NOMO-1 treated with dmso at 0.1 percent for 144 hours (cell line): ENCODE data around the gene ZNF189.
"Not testable (repeated sequence)": the region's sequence is repeated elsewhere in the genome, so short reads cannot be mapped to it uniquely, and the experiment has no call there.

Experiments
- DNase-seq: peaks from one replicate; lab custom pipeline; 2025; ENCODE audit not compliant: unreplicated experiment; lab: John Stamatoyannopoulos, UW

The ZNF189 gene

DNA sequence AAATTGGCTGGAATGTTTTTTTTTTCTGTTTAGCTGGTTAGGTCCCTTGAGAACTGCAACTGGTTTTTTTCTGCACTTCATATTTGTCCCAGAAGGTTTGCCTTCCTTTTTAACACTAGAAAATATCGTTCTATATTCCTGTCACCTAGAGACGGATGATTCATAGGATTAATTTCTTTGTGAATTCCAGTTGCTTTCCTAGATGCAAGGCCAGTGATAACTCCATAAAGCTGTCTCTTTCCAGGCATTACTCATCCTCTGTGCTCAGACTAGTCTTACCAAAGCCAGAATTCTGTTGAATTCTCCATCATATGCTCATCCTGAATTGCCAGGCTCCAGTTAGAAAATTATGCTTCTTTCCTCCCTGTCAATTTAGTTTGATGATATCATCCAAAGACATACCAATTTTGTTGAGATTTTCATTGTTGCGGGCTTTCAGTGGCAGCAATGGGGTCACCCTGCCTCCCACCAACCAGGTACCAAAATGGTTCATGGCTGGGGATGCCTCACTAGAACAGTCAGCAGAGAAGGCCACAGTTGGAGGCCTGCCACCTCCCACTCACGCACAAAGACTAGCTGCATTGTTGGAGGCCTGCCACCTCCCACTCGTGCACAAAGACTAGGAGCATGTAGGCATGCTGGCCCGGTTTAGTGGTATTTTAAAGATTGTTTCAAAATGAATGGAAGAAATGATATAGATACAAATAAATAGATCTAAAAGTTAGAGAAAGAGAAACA, 22.4 kb upstream of the ZNF189 start:
- DNase-seq, result no peak

DNA sequence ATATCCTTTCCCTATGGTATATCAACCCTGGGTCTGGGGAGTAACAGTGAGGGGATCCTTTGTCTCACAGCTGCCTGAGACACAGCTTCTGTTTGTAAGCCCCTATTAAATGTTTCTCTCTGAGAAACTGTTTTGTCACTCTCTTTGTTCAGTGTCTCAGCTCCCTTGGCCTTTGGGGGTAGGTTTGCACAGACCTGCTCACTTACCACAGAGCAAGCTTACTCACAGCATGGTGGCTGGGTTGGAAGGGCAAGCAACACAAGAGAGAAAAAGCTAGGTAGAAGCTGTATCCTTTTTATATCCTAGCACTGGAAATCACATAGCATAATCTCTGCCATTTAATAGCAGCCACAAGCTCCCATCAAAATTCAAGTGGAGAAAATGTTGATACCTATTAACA, 18.4 kb upstream of the ZNF189 start:
- no peak for DNase-seq

DNA sequence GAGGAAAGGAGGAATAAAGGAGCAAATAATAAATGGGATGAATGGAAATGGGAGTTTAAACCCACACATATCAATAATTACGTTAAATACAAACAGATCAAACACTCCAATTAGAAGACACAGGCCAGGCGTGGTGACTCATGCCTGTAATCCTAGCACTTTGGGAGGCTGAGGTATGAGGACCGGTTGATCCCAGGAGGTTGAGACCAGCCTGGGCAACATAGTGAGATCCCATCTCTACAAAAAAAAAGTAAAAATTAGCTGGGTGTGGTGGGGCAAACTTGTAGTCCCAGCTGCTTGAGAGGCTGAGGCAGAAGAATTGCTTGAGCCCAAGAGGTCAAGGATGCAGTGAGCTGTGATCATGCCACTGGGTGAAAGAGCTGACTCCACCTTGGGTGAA, 17.5 kb upstream of the ZNF189 start:
- no peak for DNase-seq

DNA sequence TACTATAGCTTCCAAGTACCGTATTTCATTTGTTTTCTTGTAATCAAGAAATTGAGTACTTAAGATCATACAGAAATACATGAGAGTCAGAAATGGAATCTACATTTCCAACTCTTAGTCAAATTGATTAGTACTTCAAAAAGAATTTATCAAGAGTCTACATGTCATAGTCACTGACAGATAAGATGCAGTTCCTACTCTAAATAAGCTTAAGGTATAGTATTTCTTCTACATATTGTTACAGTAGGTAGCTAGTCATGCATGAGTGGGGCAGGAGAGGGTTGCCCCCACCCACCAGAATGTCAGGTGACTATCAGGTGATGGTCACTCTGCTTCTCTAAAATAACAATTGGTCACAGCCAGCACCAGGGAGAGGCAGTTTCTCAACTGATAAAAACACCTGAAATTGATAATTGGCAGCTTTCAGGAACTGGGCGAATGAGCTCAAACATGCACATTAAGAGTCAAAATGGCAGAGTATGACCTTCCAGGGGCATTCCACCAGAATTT, 16.8 kb upstream of the ZNF189 start:
- DNase-seq, result no peak

DNA sequence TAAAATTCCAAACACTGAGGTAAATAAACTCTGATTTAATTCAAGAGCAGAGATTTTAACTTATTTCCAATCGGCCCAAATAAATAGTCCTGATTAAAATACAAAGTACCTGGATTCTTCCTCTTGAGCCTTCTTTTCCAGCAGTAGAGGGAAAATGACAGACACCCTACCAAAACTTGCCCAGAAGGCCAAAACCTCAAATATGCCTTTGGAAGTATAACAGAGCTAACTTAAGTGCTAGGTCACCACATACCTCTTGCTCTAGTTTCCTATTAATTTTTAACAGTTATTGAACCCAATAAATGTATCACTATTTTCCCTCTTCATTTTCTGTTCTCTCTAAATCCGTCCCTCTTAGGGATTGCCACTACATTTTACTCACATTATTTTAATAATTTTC, 15.3 kb upstream of the ZNF189 start:
- DNase-seq, result no peak

DNA sequence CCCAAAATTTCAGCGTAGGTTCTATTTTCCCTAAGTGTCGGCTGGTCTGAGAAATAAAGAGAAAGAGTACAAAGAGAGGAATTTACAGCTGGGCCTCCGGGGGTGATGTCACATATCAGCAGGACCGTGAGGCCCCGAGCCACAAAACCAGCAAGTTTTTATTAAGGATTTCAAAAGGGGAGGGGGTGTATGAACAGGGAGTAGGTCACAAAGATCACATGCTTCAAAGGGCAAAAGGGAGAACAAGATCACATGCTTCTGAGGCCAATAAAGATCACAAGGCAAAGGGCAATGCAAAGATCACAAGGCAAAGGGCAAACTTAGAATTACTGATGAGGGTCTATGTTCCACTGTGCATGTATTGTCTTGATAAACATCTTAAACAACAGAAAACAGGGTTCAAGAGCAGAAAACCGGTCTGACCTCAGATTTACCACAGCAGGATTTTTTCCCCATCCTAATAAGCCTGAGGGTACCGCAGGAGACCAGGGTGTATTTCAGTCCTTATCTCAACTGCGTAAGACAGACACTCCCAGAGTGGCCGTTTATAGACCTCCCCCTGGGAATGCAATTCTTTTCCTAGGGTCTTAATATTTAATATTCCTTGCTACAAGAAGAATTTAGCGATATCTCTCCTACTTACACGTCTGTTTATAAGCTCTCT, 13.6 kb upstream of the ZNF189 start, which contains the start of gene BAAT:
TSS of gene BAAT (minus strand) at position 134 of the 664 bp plus-strand sequence. CDS start 13,602 bp downstream, outside the sequence.
- not testable (repeated sequence) for DNase-seq

DNA sequence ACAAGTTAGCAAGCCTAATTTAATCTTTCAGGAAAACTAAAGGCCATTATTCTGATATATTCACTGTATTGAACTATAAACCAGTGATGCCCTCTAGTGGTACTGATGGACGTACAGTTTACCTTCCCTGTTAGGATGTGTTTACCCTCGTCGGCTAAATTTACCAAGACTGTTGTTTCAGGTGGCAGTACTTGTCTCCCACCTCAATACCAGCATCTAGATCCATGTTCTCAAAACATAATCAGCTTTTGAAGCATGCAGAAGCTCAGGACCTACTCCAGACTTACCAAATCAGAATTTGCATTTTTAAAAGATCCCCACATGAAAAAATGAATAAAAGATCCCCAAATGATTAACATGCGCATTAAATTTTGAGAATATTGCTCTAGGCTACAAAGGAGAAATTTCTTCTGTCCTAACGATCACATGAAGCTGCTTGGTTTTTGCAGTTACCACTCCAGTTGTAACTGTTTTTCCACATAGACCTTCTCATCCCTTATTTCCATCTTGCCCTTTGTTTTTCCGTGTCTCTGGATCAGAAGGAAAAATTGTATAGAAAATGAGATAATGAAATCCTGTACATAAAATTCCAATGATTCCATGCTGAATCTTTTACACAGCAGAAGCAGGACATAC, 10.7 kb upstream of the ZNF189 start:
- no peak for DNase-seq

DNA sequence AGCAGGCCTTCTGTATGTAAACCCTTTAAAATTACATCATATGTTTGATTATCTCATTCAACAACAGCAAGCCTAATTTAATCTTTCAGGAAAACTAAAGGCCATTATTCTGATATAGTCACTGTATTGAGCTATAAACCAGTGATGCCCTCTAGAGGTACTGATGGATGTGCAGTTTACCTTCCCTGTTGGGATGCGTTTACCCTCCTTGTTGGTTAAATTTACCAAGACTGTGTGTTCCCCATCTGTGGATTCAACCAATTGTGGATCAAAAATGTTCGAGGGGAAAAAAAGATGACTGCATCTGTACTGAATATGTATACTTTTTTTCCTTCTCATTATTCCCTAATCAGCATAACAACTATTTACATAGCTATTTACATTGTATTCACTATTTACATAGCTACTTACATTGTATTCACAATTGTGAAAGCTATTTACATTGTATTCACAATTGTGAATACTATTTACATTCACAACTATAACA, 10.1 kb upstream of the ZNF189 start:
- no peak for DNase-seq

DNA sequence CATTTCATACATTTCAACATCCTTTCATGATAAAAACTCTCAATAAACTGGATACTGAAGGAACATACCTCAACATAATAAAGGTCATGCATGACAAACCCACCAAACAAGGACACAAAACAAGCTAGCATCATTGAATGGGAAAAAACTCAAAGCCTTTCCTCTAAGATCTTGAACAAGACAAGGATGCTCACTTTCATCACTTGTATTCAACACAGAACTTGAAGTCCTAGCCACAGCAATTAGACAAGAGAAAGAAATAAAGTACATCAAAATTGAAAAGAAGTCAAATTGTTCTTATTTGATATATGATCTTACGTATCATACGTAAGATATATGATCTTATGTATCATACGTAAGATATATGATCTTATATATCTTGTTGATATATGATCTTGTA, 5.5 kb upstream of the ZNF189 start:
- no peak for DNase-seq

DNA sequence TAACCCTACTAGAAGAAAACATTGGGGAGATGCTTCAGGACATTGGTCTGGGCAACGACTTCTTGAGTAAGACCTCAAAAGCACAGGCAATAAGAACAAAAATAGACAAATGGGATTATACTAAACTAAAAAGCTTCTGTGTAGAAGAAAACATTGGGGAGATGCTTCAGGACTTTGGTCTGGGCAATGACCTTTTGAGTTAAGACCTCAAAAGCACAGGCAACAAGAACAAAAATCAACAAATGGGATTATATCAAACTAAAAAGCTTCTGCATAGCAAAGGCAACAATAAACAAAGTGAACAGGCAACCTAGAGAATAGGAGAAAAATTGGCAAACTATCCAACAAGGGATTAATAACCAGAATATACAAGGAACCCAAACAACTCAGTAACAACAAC, 4.0 kb upstream of the ZNF189 start:
- DNase-seq, result no peak

DNA sequence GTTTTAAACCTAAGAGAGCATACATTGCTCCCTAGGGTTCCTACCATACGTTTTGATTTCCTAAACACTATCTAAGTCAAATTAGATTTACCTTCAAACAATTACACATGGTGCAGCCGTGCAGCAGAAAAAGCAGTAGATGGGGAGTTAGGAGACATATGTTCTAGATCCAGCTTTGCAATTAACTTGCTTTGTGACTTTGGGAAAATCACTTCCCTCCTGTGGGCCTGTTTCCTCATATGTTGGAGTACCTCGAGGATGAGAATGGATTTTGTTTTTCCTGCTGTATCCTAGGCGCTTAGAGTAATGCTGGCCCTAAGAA, 944 bp upstream of the ZNF189 start:
- no peak for DNase-seq

DNA sequence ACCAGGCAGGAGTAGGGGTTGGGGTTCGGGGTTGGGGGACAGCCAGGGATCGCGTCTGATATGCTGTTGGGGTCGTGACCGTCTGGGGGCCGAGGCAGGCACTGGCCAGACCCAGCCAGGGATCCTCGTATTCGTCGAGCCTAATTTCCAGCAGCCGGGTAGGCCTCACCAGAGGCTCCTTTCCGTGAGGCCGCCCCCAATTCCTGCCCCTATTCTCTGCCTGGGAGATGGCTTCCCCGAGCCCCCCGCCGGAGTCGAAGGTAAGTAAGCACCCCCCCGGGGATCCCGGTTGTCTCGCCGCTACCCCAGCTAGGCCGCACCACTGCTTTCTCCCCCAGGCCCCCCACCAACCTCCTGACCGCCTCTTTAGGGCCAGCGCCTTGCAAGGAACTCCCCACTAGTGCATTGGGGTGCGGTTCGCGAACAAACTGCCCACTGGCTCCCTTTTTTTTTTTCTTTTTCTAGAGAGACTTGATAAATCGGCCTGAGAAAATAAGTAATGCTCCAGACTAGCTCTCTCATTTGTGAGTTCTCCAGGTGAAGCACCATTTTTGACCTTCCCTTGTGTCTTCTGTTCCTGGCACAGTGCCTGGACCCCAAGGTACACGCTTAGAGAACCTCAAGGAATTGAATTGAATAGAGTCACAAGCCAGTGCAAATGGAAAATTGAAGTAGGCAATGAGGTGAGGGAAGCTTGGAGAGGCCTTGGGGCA, 435 bp downstream of the ZNF189 start:
- DNase-seq, result no peak

DNA sequence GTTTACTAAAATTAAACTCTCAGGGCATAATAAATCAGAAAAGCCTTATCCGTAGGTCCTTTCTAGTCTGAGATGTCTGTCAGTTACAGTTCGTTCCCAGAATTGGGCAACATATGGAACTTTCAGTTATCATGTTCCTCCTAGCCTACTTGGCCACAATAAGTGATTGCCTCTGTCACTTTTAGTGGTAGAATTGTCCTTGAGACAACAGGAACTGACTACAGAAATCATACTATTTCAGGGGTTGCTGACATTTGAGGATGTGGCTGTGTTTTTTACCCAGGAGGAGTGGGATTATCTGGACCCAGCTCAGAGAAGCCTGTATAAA, 956 bp downstream of the ZNF189 start:
- no peak for DNase-seq

DNA sequence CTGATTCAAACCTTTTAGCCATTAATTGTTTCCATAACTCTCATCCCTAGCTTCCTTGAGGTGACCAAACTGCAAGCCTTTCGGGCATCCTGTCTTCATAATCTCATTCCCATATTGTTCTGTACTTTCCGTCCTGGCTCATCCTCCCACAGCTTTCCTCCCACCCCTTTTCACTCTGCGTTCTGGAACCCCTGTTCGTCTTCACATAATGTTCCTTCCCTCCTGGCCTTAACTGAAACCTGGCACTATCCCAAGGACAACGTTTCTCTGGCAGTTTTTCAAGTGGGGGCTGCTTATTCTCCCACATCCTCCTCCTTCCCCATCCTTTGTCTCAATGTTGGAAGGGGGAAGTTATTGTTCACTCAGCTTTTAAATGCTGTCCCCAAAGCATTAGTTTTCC, 1.5 kb downstream of the ZNF189 start:
- no peak for DNase-seq

DNA sequence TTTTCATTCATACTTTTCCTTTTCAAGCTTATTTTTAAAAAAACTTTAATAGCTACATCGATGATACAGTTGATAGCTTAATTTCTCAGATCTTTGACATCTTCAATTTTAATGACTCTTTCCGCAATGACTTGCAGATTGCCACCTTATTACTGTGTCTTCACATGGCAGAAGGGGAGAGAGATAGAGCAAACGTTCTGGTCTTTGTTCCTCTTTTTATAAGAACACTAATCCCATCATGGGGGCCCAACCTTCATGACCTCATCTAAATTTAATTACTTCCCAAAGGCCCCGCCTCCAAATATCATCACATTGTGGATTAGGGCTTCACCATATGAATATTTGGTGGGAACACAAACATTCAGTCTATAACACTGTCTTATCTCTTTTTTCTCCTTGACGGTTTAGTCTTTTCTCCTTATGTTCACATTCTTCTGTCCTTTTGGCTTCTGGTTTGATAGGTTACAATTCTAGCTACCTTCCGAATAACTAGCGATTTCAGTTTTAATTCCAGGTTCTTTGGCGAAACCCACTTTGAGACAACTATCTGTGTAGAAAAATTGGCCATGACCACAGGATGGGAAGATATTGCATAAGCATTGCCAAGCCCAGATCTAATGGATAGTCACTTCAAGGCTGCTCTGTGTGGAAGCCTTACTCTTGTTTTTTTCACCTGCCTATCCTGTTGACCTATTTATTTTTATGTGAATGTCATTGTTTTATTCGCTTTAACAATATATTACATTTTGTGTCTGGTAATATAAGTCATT, 5.0 kb downstream of the ZNF189 start:
- DNase-seq, result no peak

DNA sequence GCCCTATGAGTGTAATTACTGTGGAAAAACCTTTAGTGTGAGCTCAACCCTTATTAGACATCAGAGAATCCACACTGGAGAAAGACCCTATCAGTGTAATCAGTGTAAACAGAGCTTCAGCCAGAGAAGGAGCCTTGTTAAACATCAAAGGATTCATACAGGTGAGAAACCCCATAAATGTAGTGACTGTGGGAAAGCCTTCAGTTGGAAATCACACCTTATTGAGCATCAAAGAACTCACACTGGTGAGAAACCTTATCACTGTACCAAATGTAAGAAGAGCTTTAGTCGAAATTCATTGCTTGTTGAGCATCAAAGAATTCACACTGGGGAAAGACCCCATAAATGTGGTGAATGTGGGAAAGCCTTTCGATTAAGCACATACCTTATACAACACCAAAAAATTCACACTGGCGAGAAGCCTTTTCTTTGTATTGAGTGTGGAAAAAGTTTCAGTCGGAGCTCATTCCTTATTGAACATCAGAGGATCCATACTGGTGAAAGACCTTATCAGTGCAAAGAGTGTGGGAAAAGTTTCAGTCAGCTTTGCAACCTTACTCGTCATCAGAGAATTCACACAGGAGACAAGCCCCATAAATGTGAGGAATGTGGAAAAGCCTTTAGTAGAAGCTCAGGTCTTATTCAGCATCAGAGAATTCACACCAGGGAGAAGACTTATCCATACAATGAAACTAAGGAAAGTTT, 9.9 kb downstream of the ZNF189 start:
- DNase-seq, result no peak

DNA sequence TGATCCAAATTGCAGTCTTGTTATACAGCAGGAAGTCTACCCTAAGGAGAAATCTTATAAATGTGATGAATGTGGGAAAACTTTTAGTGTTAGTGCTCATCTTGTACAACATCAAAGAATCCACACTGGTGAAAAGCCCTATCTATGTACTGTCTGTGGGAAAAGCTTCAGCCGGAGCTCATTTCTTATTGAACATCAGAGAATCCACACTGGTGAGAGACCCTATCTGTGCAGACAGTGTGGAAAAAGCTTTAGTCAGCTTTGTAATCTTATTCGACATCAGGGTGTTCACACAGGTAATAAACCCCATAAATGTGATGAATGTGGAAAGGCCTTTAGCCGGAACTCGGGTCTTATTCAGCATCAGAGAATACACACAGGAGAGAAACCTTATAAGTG, 10.4 kb downstream of the ZNF189 start:
- no peak for DNase-seq

DNA sequence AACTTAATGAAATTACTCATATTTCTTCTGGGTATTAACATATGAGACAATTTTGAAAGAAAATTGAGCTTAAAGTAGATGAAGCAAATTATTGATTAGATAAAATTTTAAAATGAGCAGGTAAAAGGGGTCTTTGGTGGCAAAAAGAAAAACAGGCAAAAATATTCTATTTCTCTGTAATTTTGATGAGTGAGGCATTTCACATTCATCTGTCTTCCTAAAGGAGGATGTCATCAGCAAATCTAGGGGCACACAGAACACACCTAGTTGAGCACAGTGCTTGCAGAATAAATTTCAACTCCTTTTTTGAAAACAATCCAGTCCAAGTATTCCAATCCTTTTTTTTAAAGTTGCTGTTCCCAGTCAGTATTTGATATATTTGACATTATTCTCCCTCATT, 16.2 kb downstream of the ZNF189 start:
- DNase-seq, result no peak

DNA sequence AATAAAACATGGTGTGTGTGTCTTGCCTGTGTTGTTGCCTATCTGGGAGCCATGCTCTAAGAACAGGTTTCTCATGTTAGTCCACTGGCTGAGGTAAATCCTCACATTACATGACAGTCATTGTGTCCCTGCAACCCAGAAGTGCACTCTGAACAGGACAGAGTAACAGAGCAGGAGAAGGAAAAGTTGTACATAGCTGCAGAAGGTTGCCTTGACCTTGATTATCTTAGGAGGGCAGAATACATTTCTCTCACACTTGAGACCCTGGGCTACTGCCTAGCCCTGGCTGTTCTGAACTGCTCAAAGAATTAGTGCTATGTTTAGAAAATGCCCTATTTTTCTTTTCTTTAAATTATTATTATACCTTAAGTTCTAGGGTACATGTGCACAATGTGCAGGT, 16.9 kb downstream of the ZNF189 start:
- no peak for DNase-seq

DNA sequence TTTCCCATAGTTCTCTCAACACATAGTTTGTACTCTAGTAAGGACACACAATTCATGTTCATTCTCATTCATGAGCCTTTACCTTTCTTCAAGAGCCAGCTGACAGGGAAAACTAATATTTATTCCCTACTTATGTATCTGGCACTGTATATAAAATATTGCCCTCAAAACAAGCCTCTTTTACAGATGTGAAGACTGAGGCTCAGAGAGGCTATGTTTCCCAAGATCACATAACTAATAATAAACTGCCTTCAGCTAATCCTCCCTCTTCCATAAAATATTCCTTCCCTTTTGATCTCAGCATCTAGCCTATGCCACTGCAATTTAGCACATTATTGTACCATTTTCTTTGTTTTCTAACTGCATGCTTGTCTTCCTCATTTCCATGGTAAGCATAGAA, 18.7 kb downstream of the ZNF189 start:
- DNase-seq, result no peak
